ENCODE data around the gene KCP.
"Not testable (repeated sequence)": the region's sequence is repeated elsewhere in the genome, so short reads cannot be mapped to it uniquely, and the experiment has no call there.

KCP gene

DNA sequence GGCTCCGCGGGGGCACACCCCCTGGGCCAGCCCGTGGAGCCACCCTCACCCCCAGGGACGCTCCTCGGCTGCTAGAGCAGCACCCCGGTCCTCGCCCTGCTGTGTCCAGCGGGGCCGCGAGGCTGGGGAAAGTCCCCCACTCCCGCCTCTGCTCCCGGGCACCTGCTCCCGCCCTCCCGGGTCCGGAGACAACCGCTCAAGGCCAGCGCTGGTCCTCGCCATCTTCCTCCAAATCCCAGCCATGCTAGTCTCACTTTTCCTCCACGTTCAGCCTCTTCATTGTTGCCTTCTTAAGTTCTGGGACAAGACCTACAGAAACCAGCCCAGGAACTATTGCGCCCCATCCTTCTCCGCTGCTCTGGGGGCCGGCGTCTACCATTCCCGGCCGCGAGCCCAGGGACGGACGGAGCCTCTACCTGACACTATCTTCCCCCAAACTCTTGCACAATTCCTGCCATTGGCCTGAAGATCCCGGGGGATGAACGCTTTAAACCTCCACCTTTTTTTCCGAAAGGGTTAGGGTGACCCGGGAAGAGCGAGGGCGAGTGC lies 4.8 kb upstream of the KCP start:
- DNase-seq (ENCODE audit: low read depth in 1 of 2, low spot score in 1 of 2), result no peak
- TF ChIP-seq GABPA (IDR thresholded peaks at IDR 0.05; ENCODE audit: low read depth) (no peak), SPI1 (IDR thresholded peaks at IDR 0.05; ENCODE audit: borderline replicate concordance, low read depth) (no peak), POLR2AphosphoS5 (IDR thresholded peaks at IDR 0.05; ENCODE audit: low read depth) (no peak)
- TF ChIP-seq, protein P1, sequence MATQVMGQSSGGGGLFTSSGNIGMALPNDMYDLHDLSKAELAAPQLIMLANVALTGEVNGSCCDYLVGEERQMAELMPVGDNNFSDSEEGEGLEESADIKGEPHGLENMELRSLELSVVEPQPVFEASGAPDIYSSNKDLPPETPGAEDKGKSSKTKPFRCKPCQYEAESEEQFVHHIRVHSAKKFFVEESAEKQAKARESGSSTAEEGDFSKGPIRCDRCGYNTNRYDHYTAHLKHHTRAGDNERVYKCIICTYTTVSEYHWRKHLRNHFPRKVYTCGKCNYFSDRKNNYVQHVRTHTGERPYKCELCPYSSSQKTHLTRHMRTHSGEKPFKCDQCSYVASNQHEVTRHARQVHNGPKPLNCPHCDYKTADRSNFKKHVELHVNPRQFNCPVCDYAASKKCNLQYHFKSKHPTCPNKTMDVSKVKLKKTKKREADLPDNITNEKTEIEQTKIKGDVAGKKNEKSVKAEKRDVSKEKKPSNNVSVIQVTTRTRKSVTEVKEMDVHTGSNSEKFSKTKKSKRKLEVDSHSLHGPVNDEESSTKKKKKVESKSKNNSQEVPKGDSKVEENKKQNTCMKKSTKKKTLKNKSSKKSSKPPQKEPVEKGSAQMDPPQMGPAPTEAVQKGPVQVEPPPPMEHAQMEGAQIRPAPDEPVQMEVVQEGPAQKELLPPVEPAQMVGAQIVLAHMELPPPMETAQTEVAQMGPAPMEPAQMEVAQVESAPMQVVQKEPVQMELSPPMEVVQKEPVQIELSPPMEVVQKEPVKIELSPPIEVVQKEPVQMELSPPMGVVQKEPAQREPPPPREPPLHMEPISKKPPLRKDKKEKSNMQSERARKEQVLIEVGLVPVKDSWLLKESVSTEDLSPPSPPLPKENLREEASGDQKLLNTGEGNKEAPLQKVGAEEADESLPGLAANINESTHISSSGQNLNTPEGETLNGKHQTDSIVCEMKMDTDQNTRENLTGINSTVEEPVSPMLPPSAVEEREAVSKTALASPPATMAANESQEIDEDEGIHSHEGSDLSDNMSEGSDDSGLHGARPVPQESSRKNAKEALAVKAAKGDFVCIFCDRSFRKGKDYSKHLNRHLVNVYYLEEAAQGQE (IDR thresholded peaks at IDR 0.05; ENCODE audit: insufficient replicate concordance, low read depth), result no peak
- TF ChIP-seq, protein P2, sequence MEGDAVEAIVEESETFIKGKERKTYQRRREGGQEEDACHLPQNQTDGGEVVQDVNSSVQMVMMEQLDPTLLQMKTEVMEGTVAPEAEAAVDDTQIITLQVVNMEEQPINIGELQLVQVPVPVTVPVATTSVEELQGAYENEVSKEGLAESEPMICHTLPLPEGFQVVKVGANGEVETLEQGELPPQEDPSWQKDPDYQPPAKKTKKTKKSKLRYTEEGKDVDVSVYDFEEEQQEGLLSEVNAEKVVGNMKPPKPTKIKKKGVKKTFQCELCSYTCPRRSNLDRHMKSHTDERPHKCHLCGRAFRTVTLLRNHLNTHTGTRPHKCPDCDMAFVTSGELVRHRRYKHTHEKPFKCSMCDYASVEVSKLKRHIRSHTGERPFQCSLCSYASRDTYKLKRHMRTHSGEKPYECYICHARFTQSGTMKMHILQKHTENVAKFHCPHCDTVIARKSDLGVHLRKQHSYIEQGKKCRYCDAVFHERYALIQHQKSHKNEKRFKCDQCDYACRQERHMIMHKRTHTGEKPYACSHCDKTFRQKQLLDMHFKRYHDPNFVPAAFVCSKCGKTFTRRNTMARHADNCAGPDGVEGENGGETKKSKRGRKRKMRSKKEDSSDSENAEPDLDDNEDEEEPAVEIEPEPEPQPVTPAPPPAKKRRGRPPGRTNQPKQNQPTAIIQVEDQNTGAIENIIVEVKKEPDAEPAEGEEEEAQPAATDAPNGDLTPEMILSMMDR (IDR thresholded peaks at IDR 0.05; ENCODE audit: insufficient read depth, low read length), result no peak
- Histone ChIP-seq H3K4me3 (replicated peaks; ENCODE audit: insufficient read depth, low read length) (no peak overlapping the region), H3K27ac (replicated peaks) (no peak overlapping the region), H3K27me3 (ENCODE audit: insufficient read depth, poor library complexity, severe bottlenecking) (peaks cover 21% of the 10 kb centered on the region)

DNA sequence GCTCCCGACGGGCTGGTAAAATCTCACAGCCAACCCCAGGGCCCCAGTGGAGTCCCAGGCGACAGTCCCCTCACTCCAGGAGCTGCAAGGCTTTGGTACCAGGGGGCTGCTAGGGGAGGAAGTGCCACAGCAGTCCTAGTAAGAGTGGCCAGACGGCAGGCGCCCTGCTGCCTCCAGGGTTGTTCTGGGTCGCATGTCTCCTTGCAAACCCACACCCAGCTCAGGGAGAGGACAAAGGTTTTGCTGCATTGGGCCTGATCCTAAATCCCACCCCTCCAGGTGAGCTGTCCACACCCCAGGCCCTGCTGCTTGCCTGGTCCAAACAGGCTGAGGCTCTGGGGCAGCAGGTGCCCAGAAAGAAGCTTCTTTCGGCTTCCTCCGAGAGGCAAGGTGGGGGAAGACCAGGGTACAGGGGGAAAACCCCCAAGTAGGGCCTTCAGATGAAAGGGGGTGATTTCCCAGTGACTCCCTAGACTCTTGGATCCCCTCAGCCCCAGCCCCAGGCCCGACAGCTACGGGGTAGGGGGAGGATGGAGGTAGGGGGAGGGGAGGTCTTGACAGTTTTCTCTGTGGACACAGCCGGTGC lies 4.2 kb upstream of the KCP start:
- Histone ChIP-seq H3K4me3 (replicated peaks; ENCODE audit: insufficient read depth, low read length) (no peak overlapping the region), H3K27ac (replicated peaks) (no peak overlapping the region), H3K27me3 (ENCODE audit: insufficient read depth, poor library complexity, severe bottlenecking) (peaks cover 19% of the 10 kb centered on the region)

DNA sequence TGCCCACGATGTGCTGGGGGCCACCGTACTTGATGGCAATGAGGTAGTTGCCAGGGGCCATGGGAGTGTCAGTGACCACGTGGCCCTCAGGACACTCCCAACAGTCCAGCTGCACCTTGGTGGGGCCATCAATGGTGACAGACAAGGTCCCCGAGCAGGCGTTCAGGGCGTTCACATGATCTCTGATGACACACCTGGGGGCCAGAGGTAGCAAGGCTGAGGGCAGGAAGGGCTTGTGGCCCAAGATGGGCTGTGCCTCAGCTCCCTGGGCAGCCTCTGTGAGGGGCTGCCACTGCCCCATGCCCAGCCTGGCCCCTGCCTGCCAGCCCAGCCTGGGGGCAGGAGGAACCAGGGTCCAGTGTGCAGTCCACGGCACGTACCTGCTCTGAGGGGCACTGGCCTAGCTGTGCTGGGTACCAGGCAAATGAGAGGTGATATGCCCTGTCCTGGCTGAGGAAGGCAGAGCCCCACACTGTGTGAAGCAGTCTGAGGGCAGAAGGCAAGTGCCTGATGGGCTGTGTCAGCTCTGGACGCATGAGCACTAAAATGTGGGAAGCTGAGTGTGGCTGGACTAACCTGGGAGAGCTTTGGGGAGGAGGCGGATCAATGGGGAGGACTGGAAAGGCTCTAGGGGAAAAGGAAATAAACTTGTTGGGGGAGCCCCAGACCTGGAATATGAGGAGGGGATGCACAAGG lies 3.5 kb upstream of the KCP start:
- no peak overlapping the region for H3K4me3 ChIP-seq (replicated peaks; ENCODE audit: insufficient read depth, low read length)
- no peak for DNase-seq (ENCODE audit: low read depth in 1 of 2, low spot score in 1 of 2)
- TF ChIP-seq, protein P1 (IDR thresholded peaks at IDR 0.05; ENCODE audit: insufficient replicate concordance, low read depth), result no peak
- TF ChIP-seq POLR2AphosphoS5 (IDR thresholded peaks at IDR 0.05; ENCODE audit: low read depth) (no peak), SPI1 (IDR thresholded peaks at IDR 0.05; ENCODE audit: borderline replicate concordance, low read depth) (no peak), GABPA (IDR thresholded peaks at IDR 0.05; ENCODE audit: low read depth) (no peak)
- TF ChIP-seq, protein P2 (IDR thresholded peaks at IDR 0.05; ENCODE audit: insufficient read depth, low read length), result no peak
- H3K27me3 ChIP-seq (ENCODE audit: insufficient read depth, poor library complexity, severe bottlenecking), result peaks cover 16% of the 10 kb centered on the region
- no peak overlapping the region for H3K27ac ChIP-seq (replicated peaks)

More for the DNA sequence above, 4.2 kb upstream of the KCP start:
- 0 out of 2 replicates have a peak, but pooled peaks have one; percentile 20 for TF ChIP-seq SPI1 (IDR thresholded peaks at IDR 0.05; ENCODE audit: borderline replicate concordance, low read depth)
- TF ChIP-seq, protein P2 (IDR thresholded peaks at IDR 0.05; ENCODE audit: insufficient read depth, low read length), result no peak
- DNase-seq (ENCODE audit: low read depth in 1 of 2, low spot score in 1 of 2), result no peak

DNA sequence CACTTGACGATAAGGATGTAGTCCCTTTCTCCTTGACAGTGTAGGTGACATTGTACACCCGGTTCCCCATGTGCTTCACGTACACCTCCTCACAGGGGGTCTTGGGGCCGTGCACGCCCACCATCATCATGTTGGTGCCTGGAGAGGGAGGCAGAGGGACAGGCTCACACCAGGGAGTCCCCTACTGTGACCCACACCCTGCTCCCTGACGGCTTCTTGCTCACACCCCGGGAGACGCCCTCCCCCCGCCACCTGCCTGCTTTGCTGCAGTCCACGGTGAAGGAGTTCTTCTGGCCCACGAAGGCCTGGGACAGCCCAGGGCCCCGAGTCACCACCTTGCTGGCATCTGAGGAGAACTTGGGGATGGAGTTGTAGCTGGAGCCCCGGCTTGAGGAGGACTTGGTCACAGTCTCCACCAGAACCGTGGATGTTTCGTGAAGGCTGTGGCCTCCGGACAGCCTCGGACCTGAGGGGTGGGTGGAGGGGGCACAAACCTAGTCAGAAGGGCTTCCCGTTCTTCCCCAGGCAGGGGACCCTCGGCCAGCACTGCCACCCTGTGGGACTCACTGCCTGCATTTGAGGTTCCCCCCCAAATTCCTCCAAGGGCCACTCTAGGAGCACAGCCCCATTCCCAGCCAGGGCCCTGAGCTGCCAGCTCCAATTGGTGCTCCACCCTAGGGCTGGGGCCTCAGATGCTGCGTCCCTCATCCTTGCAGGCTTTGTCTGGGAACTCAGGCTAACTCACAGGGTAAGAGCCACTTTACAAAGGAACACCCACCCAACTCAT lies 2.4 kb upstream of the KCP start:
- peaks cover 17% of the 10 kb centered on the region for H3K27me3 ChIP-seq (ENCODE audit: insufficient read depth, poor library complexity, severe bottlenecking)
- not testable (repeated sequence) for H3K27ac ChIP-seq (replicated peaks); H3K4me3 ChIP-seq (replicated peaks; ENCODE audit: insufficient read depth, low read length); DNase-seq (ENCODE audit: low read depth in 1 of 2, low spot score in 1 of 2)
